HG03460 (cell line): Measurements from ENCODE around the gene TMED10.
"Not testable (repeated sequence)": the region's sequence is repeated elsewhere in the genome, so short reads cannot be mapped to it uniquely, and the experiment has no call there.

Experiments
- ATAC-seq: cut with Tn5 transposase; IDR thresholded peaks from one replicate; pipeline ENCODE4 v1.9.1; 2021; ENCODE audit not compliant: unreplicated experiment

TMED10 gene

DNA sequence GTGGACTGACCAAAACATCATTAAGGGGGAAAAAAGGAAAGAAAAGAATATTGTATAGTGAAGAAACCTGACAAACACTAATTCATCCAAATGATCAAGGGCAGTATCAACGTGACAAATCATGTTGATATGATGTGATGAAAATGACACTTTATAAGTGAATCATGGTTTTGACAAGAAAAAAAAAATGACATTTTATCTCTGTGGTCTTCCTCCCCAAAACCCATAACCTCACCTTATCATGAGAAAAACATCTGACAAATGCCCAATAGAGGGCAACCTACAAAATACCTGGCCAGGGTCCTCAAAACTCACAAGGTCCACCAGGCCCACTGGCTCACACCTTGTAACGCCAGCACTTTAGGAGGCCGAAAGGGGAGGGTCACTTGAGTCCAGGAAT lies 13.8 kb downstream of the TMED10 start:
- no peak for ATAC-seq

DNA sequence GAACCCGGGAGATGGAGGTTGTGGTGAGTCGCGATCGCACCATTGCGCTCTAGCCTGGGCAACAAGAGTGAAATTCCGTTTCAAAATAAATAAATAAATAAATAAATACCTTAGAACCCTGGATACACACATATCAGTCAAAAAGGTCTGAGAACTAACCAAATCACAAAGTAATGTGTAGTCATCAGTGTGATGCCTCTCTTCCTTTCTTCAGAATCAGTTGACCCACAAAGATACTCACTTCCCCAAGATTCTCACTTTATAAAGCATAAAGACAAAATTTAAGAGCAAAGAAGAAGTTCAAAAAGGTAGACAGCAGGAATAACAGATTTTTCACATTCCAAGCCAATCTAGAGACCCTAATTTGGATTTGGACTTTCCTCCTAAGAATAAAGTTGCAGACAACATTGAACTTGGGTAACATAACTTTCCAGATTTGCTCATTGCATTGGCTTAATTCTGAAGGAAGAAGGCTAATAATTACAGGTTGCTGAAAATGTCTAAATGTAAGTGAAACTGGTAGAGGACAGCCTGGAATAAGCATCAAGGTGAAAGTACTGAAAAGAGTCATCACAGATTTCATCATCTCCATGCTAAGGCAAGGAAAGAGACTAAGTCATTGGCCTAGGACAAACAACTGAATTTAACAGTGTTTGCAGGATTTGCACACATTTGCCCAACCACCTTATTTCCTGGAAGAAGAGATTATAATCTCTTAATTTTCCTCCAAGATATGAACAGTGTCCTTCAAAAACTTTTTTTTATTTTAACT lies 17.4 kb downstream of the TMED10 start:
- no peak for ATAC-seq

DNA sequence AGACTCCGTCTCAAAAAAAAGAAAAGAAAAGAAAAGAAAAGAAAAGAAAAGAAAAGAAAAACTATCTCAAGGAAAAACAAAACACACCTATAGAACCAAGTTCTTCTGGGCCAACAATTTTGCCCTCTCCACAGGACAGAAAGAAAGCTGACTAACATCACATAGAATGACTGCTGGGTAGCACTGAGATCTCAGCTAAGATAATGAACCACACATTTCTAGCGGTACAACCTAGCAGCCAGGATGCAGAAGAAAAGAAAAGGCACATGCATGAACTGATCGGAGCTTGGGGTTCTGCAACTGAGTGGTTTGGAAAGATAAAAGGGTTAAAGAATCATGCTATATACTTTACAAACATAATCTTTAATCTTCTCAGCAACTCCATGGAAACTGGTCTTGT lies 19.5 kb downstream of the TMED10 start:
- no peak for ATAC-seq

DNA sequence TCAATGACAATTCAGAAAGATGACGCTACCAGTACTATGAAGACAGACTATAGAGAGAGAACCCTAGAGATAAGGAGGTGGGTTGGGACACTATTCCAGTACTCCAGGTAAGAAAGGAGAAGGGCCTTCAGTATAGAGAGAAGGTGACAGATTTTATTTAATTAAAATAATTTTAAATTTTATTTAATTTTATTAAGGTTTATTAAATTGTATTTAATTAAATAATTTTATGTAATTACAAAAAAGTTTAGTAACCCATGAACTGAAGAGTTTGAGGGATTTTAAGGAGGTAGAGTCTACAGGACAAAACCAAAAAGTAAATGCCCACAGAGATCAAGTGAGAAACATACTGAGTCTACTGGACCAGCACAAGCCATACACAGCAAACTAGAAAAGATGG lies 20.3 kb downstream of the TMED10 start:
- no peak for ATAC-seq

DNA sequence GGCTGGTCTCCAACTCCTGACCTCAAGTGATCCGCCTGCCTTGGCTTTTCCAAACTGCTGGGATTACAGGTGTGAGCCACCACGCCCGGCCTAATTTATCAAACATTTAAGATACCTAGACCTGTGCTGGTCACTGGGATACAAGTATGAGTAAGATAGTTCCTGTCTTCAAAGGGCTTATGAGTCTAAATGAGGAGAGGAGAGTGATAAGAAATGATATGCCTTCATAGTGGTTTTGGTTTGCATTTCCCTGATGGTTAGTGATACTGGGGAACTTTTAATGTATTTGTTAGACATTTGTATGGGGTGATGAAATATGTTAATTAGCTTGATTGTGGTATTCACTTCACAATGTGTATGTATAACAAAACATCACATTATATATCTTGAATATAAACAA lies 21.2 kb downstream of the TMED10 start:
- no peak for ATAC-seq

DNA sequence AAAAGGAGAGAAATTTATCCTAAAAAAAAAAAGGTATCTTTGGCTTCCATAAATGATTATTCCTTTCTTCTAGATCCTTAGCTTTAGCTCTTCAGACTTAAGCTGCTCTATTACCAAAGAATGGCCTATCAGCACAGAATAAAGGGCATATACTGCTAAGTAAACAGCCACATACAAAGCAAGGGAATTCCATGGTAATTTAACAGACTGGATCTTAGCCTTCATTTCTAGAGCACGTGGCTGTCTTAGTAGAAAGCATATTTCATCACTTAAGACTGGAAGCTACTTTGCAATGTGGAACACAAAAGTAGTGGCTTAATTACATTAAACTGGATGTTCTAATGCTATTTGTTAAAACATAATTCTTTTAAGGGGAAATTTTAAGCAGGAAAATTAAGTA lies 23.1 kb downstream of the TMED10 start:
- no peak for ATAC-seq

DNA sequence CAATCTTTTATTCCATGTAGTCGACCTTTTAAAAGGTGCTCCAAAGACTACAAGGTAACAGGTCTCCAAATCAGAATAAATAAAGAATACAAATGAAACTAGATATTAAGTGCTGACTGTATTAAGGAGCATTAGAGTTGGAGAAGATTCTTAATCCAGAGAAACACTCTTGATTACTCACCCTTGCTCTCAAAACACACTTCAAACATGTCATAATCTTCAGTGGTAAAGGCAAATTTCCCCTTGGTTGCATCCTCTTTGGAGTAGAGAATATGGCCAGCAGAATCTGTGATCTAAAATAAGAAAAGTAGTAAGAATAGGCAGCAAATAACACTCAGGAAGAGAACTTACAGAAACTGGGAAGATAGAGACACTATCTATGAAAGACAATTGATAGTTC lies 24.6 kb downstream of the TMED10 start:
- no peak for ATAC-seq

DNA sequence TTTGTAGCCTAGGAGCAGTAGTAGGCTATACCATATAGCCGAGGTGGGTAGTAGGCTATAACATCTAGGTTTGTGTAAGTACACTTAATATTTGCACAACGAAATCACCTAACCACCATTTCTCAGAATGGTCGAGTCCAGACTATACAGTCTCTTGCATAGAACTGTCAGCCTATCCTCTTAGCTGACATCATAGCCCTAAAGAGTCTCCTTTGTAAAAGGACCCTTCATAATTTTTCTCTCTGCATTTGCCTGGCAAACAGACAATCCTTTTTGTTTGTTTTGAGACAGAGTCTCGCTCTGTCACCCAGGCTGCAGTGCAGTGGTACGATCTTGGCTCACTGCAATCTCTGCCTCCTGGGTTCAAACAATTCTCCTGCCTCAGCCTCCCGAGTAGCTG lies 25.8 kb downstream of the TMED10 start:
- not testable (repeated sequence) for ATAC-seq

DNA sequence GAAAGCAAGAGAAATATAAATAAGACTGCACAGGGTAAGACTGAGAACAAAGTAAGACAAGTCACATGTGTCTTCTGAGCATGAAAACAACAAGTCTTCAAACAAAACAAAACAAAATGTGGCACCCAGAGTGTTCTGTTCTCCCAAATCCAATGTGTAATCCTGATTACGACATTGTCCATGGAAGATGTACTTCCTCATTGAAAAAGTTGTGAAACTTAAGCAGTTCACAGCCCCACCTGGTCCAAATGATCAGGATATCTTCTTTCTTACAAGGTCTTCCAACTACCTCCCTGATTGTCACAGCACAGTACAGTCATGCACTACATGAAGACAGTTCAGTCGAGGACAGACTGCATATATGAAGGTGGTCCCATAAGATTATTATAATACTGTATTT lies 26.3 kb downstream of the TMED10 start:
- ATAC-seq = no peak

DNA sequence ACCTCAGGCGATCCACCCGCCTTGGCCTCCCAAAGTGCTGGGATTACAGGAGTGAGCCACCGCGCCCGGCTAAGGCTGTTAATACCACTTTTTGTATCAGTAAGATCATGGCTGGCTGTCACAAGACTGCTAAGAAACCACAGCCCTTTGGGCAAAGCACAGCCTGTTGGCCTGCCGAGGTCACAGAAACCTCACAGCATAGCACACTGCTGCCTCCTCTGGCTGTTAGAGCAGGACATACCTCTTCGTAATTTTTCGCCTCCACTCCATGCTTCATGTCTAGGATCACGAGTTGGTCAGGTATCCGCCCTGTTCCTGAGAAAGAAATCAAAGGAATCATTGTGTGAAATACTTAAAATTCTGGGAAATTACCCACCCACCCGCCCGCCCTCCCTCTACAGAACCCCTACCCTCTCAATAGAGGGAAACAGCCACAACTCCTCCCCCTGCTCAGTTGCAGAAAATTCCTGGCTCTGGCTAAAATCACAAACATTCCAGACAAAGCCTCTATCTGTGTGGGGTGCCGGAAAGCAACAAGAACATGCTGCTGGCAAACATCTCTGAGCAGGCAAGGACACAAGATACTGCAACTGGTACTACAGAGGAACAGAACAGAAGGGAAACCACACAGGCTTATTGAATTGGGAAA lies 28.9 kb downstream of the TMED10 start:
- ATAC-seq = no peak

DNA sequence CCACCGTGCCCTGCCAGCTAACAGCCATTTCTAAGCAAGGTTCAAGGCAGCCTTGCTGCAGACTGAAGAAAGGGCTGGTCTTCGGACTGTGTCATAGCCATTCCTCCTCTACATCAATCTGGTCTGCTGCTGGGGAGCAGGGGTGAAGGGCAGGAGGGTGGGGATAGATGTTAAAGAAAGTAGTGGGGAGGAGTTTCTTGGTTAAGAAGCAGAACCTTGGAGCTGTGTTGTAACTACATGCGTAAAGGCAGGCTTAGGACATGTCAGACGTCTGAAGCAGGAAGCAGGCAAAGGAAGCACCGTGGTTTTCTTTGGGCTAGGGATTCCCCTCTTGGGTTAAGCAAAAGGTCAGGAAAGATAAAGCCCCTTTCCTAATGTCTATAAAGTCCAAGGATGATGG lies 31.5 kb downstream of the TMED10 start:
- no peak for ATAC-seq

DNA sequence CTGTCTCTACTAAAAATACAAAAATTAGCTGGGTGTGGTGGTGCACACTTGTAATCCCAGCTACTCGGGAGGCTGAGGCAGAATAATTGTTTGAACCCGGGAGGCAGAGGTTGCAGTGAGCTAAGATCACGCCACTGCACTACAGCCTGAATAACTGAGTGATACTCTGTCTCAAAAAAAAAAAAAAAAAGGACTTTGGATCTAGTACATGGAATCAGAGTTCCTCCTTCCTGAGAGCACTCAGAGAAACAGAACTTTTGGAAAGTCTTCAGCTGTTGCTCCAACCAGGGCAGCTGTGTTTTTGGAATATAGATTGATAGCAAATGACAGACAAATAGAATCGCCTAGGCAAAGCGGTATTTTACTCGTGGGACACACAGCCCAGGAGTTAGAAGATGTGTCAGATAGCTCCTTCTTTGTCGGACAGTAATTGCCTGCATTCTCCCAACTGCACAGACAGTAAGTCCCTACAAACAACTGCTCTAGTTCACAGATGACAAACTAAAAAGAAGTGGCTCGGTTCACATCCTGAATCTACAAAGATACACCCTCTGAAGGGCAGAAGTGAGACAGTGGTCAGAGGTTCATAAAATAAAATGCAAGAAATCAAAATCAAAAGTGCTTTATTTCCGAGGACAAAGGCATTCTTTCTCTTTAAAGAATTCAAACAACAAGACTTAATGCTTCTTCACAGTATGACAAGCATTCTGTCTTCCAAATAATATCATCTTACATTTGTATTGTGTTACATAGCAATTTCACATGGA lies 32.5 kb downstream of the TMED10 start:
- ATAC-seq = no peak

DNA sequence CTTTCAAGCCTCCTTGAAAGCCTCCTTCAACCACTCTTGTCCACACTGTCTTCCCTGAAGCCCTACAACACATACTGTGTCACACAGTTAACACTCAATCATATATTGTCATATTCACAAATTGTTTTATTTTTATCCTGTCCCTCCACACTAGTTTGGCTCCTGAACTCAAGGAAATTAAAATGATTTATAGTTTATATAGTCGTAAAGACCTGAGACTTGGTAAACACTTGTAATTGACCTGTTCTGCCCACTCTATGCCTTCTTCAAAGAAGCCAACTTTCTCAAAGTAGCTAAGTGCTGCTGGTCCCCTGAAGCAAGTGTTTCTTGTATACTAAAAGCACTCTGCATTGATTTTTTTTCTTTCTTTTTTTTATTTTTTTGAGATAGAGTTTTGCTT lies 33.9 kb downstream of the TMED10 start:
- no peak for ATAC-seq

DNA sequence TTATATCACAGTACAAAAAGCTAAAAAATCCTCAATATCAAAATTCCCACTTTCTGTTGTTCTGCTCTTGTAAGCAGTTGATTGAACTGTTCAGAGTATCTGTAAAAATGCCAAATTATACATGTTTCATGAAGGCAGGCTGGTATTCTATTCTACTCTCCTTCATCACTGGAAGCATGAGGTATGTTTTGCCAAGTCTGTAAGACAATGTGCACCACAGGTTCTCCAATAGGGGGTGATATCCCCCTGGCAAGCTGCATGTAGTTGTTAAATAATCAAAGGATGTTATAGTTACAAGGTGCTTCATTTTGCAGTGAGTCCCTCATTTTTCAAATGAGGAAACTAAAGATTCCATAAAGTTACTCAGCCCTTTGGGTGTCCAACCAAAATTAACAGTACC lies 34.4 kb downstream of the TMED10 start:
- no peak for ATAC-seq

DNA sequence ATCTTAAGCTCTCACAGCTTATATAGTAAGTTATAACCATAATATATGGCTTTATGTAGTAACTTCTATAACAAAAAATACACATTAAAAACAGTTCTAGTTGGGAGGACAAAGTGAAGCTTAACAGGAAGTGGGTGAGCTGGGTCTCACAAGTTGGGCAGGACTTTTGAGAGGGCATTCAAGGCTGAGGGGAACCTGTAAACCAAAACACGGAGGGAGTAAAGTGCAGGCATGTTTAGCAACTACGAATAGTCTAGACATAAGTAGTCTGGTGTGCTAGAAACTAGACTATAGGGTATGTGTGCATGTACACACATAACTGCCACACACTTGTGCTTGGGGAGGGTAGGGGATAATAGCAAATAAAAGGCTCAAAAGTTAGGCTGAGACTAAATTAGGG lies 35.4 kb downstream of the TMED10 start:
- ATAC-seq = no peak

DNA sequence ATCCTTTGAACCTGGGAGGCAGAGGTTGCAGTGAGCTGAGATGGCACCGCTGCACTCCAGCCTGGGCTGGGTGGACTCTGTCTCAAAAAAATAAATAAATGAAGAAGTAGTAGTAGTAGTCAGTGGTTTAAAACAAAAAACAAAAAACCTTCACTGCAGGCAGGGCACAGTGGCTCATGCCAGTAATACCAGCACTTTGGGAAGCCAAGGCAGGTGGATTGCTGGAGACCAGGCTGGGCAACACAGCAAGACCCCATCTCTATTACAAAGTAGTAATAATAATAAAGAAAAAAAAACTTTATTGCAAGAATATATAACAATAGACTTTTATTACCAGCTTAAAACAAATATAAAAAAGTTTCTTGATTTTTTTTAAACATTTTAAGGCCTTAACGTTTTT lies 35.8 kb downstream of the TMED10 start:
- no peak for ATAC-seq

DNA sequence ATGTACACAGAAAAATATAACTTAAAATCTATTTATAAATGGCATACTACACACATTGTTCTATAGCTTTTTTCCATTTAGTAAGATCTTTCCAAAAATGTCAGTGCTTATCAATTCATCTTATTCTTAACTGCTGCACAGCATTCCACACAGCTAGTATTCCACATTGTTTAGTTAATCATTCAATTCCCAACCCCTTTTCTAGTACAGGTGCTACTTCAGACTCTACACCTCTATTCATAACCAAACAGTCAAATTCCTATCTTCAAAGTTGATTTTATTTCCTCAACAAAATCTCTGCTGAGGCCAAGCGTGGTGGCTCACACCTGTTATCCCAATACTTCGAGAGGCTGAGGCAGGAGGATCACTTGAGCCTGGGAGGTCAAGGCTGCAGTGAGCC lies 37.2 kb downstream of the TMED10 start:
- no peak for ATAC-seq

DNA sequence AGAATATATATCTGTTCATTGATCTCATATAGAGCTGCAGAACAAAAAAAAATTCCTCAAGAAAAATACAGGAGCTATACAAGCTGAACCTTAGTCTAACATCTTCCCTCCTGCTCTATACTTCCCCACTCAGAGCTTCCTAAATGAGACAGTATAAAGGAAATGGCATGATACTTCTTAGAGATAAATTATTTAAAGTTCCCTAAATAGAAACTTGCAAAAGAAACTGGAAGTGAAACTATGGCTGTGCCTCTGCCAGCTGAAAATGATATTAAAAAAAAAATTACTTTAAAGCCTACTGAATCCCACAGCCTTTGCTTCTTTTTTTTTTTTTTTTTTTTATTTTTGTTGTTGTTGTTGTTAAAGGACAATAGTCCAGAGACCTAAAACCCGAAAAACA lies 37.9 kb downstream of the TMED10 start:
- no peak for ATAC-seq

DNA sequence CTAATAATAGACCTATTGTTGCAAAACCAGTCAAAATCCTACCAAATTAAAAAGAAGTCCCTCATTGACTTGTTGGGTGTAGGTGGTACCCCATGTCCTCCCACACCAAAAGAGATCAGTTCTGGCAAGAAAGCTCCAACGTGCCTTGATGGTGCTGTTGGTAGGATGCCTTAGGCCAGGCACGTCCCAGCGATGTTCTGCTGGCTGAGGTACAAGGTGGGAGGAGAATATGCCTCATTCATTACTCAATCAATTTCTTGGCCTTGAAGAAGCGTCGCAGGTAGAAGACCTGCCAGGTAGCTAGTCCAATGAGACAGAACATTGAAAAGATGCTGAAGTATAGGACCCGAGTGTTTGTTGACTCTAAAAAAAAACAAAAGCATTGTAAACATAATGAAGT lies 41.8 kb downstream of the TMED10 start:
- no peak for ATAC-seq

DNA sequence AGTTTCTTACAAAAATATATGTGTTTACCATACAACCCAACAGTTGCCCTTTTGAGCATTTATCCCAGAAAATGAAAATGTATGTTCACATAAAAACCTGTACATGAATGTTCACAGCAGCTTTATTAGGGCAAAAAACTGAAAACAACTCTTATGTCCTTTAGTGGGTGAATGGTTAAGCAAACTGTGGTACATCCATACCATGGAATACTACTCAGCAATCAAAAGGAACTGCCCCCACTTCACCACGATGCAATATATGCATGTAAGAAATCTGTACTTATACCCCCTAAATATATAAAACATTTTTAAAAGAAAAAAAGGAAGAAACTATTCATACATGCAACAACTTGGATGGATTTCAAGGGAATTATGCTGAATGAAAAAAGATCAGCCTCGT lies 42.8 kb downstream of the TMED10 start:
- no peak for ATAC-seq

DNA sequence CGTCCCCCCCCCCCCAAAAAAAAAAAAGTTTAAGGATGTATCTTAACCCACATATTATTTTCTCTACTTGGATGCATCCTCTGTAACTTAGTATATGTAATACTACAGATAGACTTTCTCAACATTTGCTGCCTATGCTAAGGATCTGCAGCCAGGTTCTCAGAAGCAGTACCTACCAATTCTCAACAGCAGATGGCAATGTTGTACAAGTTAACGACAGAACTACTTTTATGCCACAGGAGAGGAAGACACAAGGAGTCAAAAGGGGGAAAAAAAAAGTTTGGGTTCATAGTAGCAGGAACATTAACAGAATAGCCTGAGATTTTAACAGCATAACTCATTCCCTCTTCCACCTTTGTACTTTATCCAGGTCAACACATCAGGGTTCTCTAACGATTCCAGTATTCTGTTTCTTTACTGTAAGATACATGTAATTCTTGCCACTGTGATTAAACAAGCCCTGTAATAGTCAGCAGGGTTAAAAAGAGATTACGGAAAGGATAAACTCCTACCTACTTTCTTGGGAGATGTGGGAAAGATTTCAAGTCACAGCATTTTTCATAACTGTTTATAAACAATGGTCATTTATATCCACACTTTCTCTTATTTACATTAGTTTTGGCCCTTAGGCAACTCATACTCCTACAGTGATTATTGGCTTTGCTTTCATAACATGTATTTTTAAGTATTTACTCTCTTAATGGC lies 43.9 kb downstream of the TMED10 start:
- ATAC-seq = no peak

DNA sequence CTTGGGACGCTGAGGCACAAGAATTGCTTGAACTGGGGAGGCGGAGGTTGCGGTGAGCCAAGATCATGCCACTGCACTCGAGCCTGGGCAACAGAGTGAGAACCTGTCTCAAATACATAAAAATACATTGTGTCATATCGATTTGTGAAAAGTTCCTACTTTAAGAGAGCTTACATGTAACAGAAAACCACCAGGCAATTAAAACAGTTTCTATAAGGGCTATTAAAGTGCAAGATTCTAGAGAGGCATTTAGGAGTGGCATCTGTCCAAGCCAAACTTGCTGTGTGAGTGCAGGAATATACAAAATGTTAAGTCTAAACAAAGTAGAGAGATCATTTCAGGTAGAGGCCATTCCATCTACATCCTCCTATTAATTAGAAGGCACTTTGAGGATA lies 47.8 kb downstream of the TMED10 start:
- ATAC-seq = no peak
